Glutamatergic neuron (in vitro differentiated cells): Measurements from ENCODE around the gene PRKCE. TPM values are rescaled to one million over a fixed set of nuclear protein-coding genes. Genes with fewer than 3 reads are reported as not detected.

ENCODE experiments used
- DNase-seq: peaks from one replicate; pipeline ENCODE4 v3.0.0; 2022
- H3K27ac Mint-ChIP-seq: one replicate; pipeline ENCODE4 v1.8.0; 2020; ENCODE audit warnings: mild to moderate bottlenecking, mixed read lengths, inconsistent platforms; ENCODE audit not compliant: unreplicated experiment
- H3K27me3 Mint-ChIP-seq: one replicate; pipeline ENCODE4 v1.8.0; 2020; ENCODE audit warnings: mild to moderate bottlenecking, moderate library complexity, mixed read lengths, inconsistent platforms; ENCODE audit not compliant: unreplicated experiment
- H3K36me3 Mint-ChIP-seq: one replicate; pipeline ENCODE4 v1.8.0; 2020; ENCODE audit warnings: mild to moderate bottlenecking, mixed read lengths, inconsistent platforms; ENCODE audit not compliant: unreplicated experiment
- H3K4me1 Mint-ChIP-seq: one replicate; pipeline ENCODE4 v1.8.0; 2020; ENCODE audit warnings: mild to moderate bottlenecking, low read depth, mixed read lengths, inconsistent platforms; ENCODE audit not compliant: unreplicated experiment
- H3K4me3 Mint-ChIP-seq: one replicate; pipeline ENCODE4 v1.8.0; 2020; ENCODE audit warnings: mild to moderate bottlenecking, mixed read lengths, inconsistent platforms; ENCODE audit not compliant: unreplicated experiment
- H3K9me3 Mint-ChIP-seq: one replicate; pipeline ENCODE4 v1.8.0; 2020; ENCODE audit warnings: mild to moderate bottlenecking, moderate library complexity, mixed read lengths, inconsistent platforms; ENCODE audit not compliant: unreplicated experiment
- total RNA-seq: library from RNA; stranded (reverse); fragmentation: NEBNext Ultra II Directional; extraction: Animal tissue kit (Norgen Biotek cat#: 25700); gene quantifications from one replicate; pipeline ENCODE4 v1.2.1, GENCODE V29; 2021; ENCODE audit not compliant: unreplicated experiment
- TF ChIP-seq, protein P1 (sequence below): fragments of 200-600 bp; sonication (generic); IDR thresholded peaks from one replicate; pipeline ENCODE4 v1.5.0; 2021; ENCODE audit not compliant: partially characterized antibody, unreplicated experiment

Gene PRKCE
- total RNA-seq, 1 donor from 2014 or later: 74.8 TPM

DNA sequence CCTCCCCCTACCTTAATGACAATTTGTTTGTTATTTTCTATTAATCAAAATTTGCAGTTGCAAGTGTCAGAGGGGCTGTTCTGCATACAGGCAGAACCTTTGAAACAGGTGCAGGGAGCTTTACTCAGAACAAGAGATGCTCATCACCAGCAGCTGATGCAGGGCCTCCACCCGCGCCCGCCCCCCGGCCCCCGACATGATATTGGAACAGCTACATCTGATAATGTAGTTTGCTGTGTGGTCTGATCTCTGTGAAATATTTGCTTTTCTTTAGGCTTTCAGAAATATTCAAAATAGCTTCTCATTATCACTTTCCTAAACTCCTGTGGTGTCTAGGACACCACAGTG is 130.0 kb downstream of the PRKCE start:
- no peak for DNase-seq
- H3K9me3 Mint-ChIP-seq: peaks cover 2% of the 10 kb centered on the region
- H3K36me3 Mint-ChIP-seq: no peaks in the 10 kb centered on the region
- no peak overlapping the region for H3K27ac Mint-ChIP-seq
- H3K27me3 Mint-ChIP-seq: peaks cover 6% of the 10 kb centered on the region
- no peak overlapping the region for H3K4me3 Mint-ChIP-seq
- TF ChIP-seq, protein P1, sequence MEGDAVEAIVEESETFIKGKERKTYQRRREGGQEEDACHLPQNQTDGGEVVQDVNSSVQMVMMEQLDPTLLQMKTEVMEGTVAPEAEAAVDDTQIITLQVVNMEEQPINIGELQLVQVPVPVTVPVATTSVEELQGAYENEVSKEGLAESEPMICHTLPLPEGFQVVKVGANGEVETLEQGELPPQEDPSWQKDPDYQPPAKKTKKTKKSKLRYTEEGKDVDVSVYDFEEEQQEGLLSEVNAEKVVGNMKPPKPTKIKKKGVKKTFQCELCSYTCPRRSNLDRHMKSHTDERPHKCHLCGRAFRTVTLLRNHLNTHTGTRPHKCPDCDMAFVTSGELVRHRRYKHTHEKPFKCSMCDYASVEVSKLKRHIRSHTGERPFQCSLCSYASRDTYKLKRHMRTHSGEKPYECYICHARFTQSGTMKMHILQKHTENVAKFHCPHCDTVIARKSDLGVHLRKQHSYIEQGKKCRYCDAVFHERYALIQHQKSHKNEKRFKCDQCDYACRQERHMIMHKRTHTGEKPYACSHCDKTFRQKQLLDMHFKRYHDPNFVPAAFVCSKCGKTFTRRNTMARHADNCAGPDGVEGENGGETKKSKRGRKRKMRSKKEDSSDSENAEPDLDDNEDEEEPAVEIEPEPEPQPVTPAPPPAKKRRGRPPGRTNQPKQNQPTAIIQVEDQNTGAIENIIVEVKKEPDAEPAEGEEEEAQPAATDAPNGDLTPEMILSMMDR: no peak
- peaks cover 13% of the 10 kb centered on the region for H3K4me1 Mint-ChIP-seq

DNA sequence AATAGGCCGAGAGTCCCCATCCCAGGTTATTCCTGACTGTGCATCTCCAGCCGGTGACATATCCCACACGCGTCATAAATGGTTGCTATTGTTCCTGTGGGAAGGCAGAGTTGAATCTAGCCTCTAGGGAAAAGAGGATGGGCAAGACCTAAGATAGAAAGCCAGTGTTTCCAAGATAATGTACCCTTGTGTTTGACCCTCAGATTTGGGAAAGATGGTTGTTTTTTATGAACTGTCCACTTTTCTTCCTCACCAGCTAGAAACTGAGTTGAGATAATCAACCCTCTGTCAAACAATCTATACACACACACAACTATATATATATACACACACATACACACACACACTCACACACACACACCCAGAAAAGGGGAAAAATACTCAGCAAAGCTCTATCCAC is 131.0 kb downstream of the PRKCE start:
- TF ChIP-seq, protein P1: no peak
- no peaks in the 10 kb centered on the region for H3K36me3 Mint-ChIP-seq
- peaks cover 8% of the 10 kb centered on the region for H3K27me3 Mint-ChIP-seq
- no peak overlapping the region for H3K27ac Mint-ChIP-seq
- H3K9me3 Mint-ChIP-seq: peaks cover 5% of the 10 kb centered on the region
- no peak for DNase-seq
- H3K4me3 Mint-ChIP-seq: no peak overlapping the region
- H3K4me1 Mint-ChIP-seq: peaks cover 9% of the 10 kb centered on the region

DNA sequence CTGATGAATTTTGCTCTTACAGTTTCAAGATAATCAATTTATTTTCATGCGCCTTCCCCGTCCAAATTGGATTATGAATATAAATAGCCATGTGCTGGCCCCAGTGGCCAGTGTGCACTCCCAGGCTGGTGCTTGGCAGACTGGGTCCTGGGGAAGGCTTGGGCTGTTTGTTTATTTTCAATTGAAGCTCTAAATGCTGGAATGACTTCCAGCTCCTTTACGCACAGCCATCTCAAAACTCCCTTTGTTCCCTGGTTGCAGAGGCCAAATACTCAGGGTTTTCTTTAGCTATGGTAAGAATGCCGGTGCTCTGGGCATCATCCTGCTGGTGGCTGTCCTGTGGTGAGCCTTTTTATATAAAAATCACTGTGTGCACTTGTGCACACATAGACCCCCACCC is 131.5 kb downstream of the PRKCE start:
- no peaks in the 10 kb centered on the region for H3K36me3 Mint-ChIP-seq
- no peak for DNase-seq
- H3K27ac Mint-ChIP-seq: no peak overlapping the region
- TF ChIP-seq, protein P1: no peak
- peaks cover 6% of the 10 kb centered on the region for H3K9me3 Mint-ChIP-seq
- H3K4me1 Mint-ChIP-seq: peaks cover 9% of the 10 kb centered on the region
- H3K27me3 Mint-ChIP-seq: peaks cover 8% of the 10 kb centered on the region
- no peak overlapping the region for H3K4me3 Mint-ChIP-seq

DNA sequence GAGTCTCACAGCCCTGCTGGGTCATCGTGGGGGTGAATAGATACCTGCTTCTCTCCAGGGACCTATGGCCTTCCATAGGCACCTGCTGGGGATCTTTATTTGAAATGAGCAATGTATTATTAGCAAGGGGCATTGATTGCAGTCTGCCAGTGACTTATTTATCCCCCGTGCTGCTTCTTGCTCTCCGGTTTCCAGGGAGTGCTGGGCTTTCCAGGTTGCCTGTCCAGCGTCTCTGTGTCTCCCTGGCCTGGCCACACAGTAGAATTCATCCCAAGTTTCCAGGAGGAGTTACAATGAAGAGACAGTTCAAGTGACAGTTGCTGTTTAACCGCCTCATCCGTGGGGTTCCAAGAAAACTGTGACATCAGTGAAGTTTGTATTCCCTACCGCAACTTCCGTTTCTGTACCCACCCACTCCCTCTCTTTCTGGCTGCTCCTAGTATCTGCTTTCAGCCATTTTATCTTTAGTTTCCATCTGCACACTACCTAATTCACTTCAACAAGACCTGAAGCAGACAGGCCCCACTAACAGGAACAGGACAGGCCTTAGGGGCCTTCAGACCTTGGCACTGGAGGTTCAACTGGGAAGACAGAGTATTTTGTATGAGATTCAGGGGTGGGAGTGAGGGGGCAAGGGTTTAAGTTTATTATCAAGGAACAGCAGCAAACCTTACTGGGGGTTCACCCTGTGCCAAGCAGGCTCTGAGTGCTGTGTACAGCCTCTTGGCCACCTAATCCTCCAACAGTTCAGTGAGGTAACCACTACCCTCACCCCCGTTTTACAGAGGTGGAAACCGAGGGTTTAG is 134.8 kb downstream of the PRKCE start:
- no peak overlapping the region for H3K27ac Mint-ChIP-seq
- TF ChIP-seq, protein P1: no peak
- no peak for DNase-seq
- peaks cover 6% of the 10 kb centered on the region for H3K9me3 Mint-ChIP-seq
- no peaks in the 10 kb centered on the region for H3K36me3 Mint-ChIP-seq
- peaks cover 21% of the 10 kb centered on the region for H3K4me1 Mint-ChIP-seq
- H3K4me3 Mint-ChIP-seq: no peak overlapping the region
- H3K27me3 Mint-ChIP-seq: peaks cover 6% of the 10 kb centered on the region

DNA sequence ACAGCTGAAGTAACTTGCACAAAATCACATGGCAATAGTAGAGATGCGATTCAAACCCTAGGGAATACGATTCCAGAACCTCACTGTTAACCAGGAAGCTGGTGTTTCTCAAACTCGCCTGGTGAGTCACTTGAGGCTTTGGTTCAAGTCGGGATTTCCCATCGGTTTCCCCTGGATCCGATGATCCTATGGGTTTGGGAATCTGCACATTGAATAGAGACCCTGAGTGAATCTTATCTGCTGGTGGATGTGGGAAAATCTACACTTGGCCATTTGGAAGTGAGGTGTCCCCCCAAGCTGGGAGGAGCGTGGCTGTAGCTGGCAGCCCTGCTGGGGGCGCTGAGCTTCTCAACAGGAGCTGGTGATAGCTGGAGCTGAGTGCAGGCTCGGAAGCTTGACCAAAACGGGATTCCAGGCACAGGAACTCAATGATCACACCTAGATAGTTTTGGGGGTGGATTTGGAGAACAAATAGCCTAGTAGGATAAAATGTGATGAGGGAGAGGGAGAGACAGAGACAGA is 135.4 kb downstream of the PRKCE start:
- TF ChIP-seq, protein P1: no peak
- no peak for DNase-seq
- no peak overlapping the region for H3K4me3 Mint-ChIP-seq

More for the DNA sequence above, 135.4 kb downstream of the PRKCE start:
- Mint-ChIP-seq H3K27ac (no peak overlapping the region), H3K27me3 (peaks cover 6% of the 10 kb centered on the region), H3K36me3 (no peaks in the 10 kb centered on the region), H3K9me3 (peaks cover 6% of the 10 kb centered on the region), H3K4me1 (peaks cover 25% of the 10 kb centered on the region)
